Measurements from ENCODE around the gene AVL9.
"Not testable (repeated sequence)": the region's sequence is repeated elsewhere in the genome, so short reads cannot be mapped to it uniquely, and the experiment has no call there.

Gene AVL9

DNA sequence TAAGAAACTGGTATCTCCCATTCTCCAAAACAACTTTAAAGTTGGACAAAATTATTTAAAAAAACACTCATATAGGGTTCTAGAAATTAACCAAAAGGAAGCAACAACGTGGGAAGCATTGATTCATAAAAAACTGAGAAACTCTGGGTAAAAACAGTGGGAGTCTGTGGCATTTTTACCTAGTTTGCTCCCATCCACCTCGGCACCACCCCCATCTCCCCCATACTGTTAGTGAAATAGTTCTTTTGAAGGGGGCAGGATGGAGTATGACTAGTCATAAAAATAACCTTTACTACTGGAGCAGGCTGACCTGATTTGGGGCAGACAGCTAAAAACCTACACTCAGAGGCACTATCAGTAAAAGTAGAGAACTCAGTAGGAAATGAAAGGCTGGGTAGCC lies 123.2 kb downstream of the AVL9 start:
- H3K27ac ChIP-seq (ENCODE audit: low read depth, low read length) = peak overlapping the region; percentile 28
- no peaks in the 10 kb centered on the region for H3K36me3 ChIP-seq (ENCODE audit: insufficient read depth, low read length)
- H3K9me3 ChIP-seq (ENCODE audit: insufficient read depth, low read depth, low read length) = no peaks in the 10 kb centered on the region
- peaks cover 17% of the 10 kb centered on the region for H3K4me1 ChIP-seq (ENCODE audit: insufficient read depth, low read length)
- no peak overlapping the region for H3K9ac ChIP-seq (ENCODE audit: low read depth, low read length)
- 56% methylated on average over 1 of the region's 2 CpGs for WGBS
- no peak overlapping the region for H3K4me3 ChIP-seq (ENCODE audit: low read length)
- no peaks in the 10 kb centered on the region for H3K27me3 ChIP-seq (ENCODE audit: insufficient read depth, low read length)

GRCh38 chr7:32618987-32619386 lies 123.7 kb downstream of the AVL9 start:
- H3K4me3 ChIP-seq (ENCODE audit: low read length) = no peak overlapping the region
- H3K27me3 ChIP-seq (ENCODE audit: insufficient read depth, low read length) = no peaks in the 10 kb centered on the region
- H3K36me3 ChIP-seq (ENCODE audit: insufficient read depth, low read length) = no peaks in the 10 kb centered on the region
- H3K9ac ChIP-seq (ENCODE audit: low read depth, low read length) = no peak overlapping the region
- H3K9me3 ChIP-seq (ENCODE audit: insufficient read depth, low read depth, low read length) = no peaks in the 10 kb centered on the region
- H3K27ac ChIP-seq (ENCODE audit: low read depth, low read length) = peak overlapping the region; percentile 28
- peaks cover 17% of the 10 kb centered on the region for H3K4me1 ChIP-seq (ENCODE audit: insufficient read depth, low read length)
- 80% methylated on average over 4 of the region's 4 CpGs for WGBS

- not testable (repeated sequence) for H3K27me3 ChIP-seq (ENCODE audit: insufficient read depth, low read length); H3K9ac ChIP-seq (ENCODE audit: low read depth, low read length); H3K36me3 ChIP-seq (ENCODE audit: insufficient read depth, low read length); H3K4me3 ChIP-seq (ENCODE audit: low read length); H3K9me3 ChIP-seq (ENCODE audit: insufficient read depth, low read depth, low read length); H3K27ac ChIP-seq (ENCODE audit: low read depth, low read length)
- H3K4me1 ChIP-seq (ENCODE audit: insufficient read depth, low read length) = peaks cover 17% of the 10 kb centered on the region
- WGBS = no CpG with 5 or more reads among the region's 1 CpG
Observed at GRCh38 chr7:32619416-32619815, 124.1 kb downstream of the AVL9 start.

DNA sequence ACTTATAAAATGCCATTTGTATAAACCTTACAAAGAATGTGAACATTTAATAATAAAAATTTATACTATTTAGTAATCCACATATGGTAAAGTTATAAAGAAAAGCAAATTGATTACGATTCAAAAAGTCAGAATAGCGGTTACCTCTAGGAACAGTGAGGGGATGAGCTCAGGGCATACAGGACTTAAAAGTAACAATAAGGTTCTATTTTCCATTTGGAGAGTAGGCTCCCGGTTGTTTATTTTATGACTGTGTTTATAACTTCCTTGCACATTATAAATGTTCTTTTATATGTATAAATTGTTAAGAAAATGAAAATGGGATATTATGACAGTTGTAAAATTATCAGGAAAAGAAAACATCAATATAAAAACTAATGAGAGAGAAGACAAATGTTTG lies 135.7 kb downstream of the AVL9 start:
- Histone ChIP-seq H3K36me3 (ENCODE audit: insufficient read depth, low read length) (no peaks in the 10 kb centered on the region), H3K27ac (ENCODE audit: low read depth, low read length) (no peak overlapping the region), H3K9me3 (ENCODE audit: insufficient read depth, low read depth, low read length) (no peaks in the 10 kb centered on the region), H3K4me3 (ENCODE audit: low read length) (no peak overlapping the region), H3K27me3 (ENCODE audit: insufficient read depth, low read length) (no peaks in the 10 kb centered on the region), H3K9ac (ENCODE audit: low read depth, low read length) (no peak overlapping the region), H3K4me1 (ENCODE audit: insufficient read depth, low read length) (no peaks in the 10 kb centered on the region)
- WGBS = 59% methylated on average over 3 of the region's 3 CpGs

DNA sequence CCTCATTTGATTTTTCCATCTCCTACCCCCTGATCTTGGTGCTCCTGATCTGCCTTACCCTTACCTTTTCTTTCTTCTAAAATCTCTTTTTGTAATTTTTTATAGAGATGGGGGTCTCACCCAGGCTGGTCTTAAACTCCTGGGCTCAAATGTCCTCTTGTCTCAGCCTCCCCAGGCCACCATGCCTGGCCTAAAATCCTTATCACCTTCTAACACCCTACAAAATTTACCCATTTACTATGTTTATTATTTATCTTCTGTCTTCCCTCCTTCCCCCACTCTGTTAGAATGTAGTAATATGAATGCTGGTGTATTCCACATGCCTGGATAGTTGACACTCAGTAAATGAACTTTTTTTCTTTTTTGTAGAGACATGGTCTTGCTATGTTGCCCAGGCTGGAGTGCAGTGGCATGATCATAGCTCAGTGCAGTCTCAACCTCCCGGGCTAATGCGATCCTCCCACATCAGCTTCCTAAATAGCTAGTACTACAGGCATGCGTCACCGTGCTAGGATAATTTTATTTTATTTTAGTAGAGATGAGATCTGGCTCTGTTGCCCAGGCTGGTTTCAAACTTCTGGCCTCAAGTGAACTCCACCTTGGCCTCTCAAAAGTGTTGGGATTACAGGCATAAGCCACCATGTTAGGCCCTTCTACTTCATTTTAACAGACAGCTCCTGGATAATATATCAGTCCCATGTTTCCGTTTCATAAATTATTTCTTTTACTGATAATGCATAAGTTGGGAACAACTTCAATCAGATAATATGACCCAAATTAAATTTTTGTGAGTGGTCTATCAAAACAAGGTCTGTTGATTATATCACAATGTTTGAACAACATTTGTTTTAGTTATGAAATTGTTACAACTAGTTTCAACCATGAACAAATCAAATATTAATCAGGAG lies 136.6 kb downstream of the AVL9 start:
- H3K27me3 ChIP-seq (ENCODE audit: insufficient read depth, low read length); H3K9ac ChIP-seq (ENCODE audit: low read depth, low read length); H3K9me3 ChIP-seq (ENCODE audit: insufficient read depth, low read depth, low read length); H3K4me3 ChIP-seq (ENCODE audit: low read length); H3K36me3 ChIP-seq (ENCODE audit: insufficient read depth, low read length); H3K4me1 ChIP-seq (ENCODE audit: insufficient read depth, low read length); H3K27ac ChIP-seq (ENCODE audit: low read depth, low read length): not testable (repeated sequence)
- 94% methylated on average over 5 of the region's 5 CpGs for WGBS

GRCh38 chr7:32633446-32633845 lies 138.2 kb downstream of the AVL9 start:
- H3K9ac ChIP-seq (ENCODE audit: low read depth, low read length); H3K27ac ChIP-seq (ENCODE audit: low read depth, low read length): not testable (repeated sequence)
- WGBS = no CpG with 5 or more reads among the region's 1 CpG

DNA sequence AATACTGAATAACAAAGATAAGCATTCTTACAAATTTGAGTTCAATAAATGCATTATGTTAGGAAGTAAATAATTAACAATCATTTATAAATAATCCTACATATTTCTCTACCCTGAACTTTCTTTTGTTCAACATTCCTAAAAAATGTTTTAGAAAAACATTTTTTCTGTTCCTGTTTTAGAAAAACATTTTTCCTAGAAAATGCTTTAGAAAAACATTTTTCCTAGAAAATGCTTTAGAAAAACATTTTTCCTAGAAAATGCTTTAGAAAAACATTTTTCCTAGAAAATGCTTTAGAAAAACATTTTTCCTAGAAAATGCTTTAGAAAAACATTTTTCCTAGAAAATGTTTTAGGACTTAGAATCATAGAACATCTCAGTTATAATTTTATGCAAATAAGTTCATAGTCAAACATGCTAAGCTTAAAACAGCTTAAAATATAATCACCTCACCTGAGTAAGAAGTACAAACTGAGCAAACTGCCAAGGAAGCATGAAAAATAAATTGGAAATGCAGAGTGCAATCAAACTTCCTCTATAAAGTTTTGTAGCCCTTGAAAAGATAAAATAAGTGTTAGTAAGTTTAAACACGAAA lies 139.6 kb downstream of the AVL9 start:
- H3K4me1 ChIP-seq (ENCODE audit: insufficient read depth, low read length); H3K9ac ChIP-seq (ENCODE audit: low read depth, low read length): not testable (repeated sequence)
- WGBS = no CpG with 5 or more reads among the region's 1 CpG

More at GRCh38 chr7:32633446-32633845, 138.2 kb downstream of the AVL9 start:
- not testable (repeated sequence) for H3K27me3 ChIP-seq (ENCODE audit: insufficient read depth, low read length); H3K4me3 ChIP-seq (ENCODE audit: low read length); H3K9me3 ChIP-seq (ENCODE audit: insufficient read depth, low read depth, low read length); H3K4me1 ChIP-seq (ENCODE audit: insufficient read depth, low read length); H3K36me3 ChIP-seq (ENCODE audit: insufficient read depth, low read length)

GRCh38 chr7:32636725-32637462 lies 141.6 kb downstream of the AVL9 start:
- H3K4me1 ChIP-seq (ENCODE audit: insufficient read depth, low read length); H3K4me3 ChIP-seq (ENCODE audit: low read length); H3K9ac ChIP-seq (ENCODE audit: low read depth, low read length); H3K27me3 ChIP-seq (ENCODE audit: insufficient read depth, low read length); H3K9me3 ChIP-seq (ENCODE audit: insufficient read depth, low read depth, low read length); H3K36me3 ChIP-seq (ENCODE audit: insufficient read depth, low read length); H3K27ac ChIP-seq (ENCODE audit: low read depth, low read length): not testable (repeated sequence)
- 92% methylated on average over 5 of the region's 5 CpGs for WGBS

More for the DNA sequence above, 139.6 kb downstream of the AVL9 start:
- not testable (repeated sequence) for H3K27ac ChIP-seq (ENCODE audit: low read depth, low read length); H3K27me3 ChIP-seq (ENCODE audit: insufficient read depth, low read length); H3K9me3 ChIP-seq (ENCODE audit: insufficient read depth, low read depth, low read length); H3K36me3 ChIP-seq (ENCODE audit: insufficient read depth, low read length); H3K4me3 ChIP-seq (ENCODE audit: low read length)

GRCh38 chr7:32637611-32638010 lies 142.3 kb downstream of the AVL9 start:
- H3K27ac ChIP-seq (ENCODE audit: low read depth, low read length); H3K36me3 ChIP-seq (ENCODE audit: insufficient read depth, low read length); H3K9ac ChIP-seq (ENCODE audit: low read depth, low read length); H3K4me1 ChIP-seq (ENCODE audit: insufficient read depth, low read length); H3K27me3 ChIP-seq (ENCODE audit: insufficient read depth, low read length); H3K4me3 ChIP-seq (ENCODE audit: low read length); H3K9me3 ChIP-seq (ENCODE audit: insufficient read depth, low read depth, low read length): not testable (repeated sequence)

Data from HUES64 (cell line).